ENCODE results near the gene TCIRG1.

DNA sequence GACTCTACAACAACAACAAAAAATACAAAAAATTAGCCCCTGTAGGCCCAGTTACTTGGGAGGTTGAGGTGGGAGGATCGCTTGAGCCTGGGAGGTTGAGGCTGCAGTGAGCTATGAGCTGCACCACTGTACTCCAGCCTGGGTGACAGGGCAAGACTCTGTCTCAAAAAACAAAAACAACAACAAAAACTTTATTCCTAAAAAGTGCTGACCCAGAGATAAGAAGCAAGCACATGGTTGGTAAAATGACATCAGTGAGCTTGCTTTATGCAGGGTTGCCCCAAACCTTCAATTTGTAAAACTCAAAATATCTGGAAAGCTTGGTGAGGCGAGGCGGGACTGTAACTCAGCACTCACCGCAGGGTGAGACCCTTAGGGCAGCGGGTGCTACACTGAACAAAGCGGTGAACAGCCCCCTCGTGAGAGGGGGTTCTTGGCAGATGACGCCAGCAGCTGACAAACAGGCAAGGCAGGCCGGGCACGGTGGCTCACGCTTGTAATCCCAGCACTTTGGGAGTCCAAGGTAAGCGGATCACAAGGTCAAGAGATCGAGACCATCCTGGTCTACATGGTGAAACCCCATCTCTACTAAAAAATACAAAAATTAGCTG is 3.5 kb upstream of the TCIRG1 start:
- TF ChIP-seq, protein P1, sequence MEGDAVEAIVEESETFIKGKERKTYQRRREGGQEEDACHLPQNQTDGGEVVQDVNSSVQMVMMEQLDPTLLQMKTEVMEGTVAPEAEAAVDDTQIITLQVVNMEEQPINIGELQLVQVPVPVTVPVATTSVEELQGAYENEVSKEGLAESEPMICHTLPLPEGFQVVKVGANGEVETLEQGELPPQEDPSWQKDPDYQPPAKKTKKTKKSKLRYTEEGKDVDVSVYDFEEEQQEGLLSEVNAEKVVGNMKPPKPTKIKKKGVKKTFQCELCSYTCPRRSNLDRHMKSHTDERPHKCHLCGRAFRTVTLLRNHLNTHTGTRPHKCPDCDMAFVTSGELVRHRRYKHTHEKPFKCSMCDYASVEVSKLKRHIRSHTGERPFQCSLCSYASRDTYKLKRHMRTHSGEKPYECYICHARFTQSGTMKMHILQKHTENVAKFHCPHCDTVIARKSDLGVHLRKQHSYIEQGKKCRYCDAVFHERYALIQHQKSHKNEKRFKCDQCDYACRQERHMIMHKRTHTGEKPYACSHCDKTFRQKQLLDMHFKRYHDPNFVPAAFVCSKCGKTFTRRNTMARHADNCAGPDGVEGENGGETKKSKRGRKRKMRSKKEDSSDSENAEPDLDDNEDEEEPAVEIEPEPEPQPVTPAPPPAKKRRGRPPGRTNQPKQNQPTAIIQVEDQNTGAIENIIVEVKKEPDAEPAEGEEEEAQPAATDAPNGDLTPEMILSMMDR (IDR thresholded peaks at IDR 0.05) = no peak
- TF ChIP-seq POLR2AphosphoS5 (IDR thresholded peaks at IDR 0.05) (no peak), POLR2A (IDR thresholded peaks at IDR 0.05; ENCODE audit: low read depth) (no peak)
